A549 (cell line): Measurements from ENCODE around the gene OR52W1. TPM values are rescaled to one million over a fixed set of nuclear protein-coding genes. Genes with fewer than 3 reads are reported as not detected.
A peak's percentile ranks its signal among the peaks of the same experiment; 100 is the strongest.

Experiments used
- ATAC-seq, 2 experiments: fragments of 200-7000 bp in 1 of 2; fragments of >200 bp in 1 of 2; cut with Nextera tagmentation in 1 of 2; cut with Tn5 transposase in 1 of 2; 3 replicates each; pipeline versions ENCODE4 v1.8.0 to v1.9.1; 2018 to 2020; ENCODE audit warnings: mild to moderate bottlenecking in 1 of 2, moderate library complexity in 1 of 2
- CTCF ChIA-PET: fragments of 300-600 bp; sonication (Branson Sonifier 250); formaldehyde crosslinking; extraction: SDS; loops from one replicate; lab custom pipeline; 2021; ENCODE audit warnings: antibody characterized with exemption, inconsistent platforms; lab: Yijun Ruan, JAX
- POLR2A ChIA-PET: fragments of 350-600 bp; formaldehyde crosslinking; extraction: SDS; loops from one replicate; lab custom pipeline; 2021; ENCODE audit warnings: antibody characterized with exemption, inconsistent platforms; lab: Yijun Ruan, JAX
- DNase-seq, 2 experiments: peaks; one replicate each; pipeline versions ENCODE4 v3.0.0 to v3.0.0-alpha.2; 2011 to 2016; ENCODE audit warnings: low read depth in 1 of 2, low spot score in 1 of 2
- FAIRE-seq: peaks from 2 replicates; lab custom pipeline; 2011; peaks lifted over from hg19 to GRCh38; lab: Jason Lieb, UNC
- H3K27ac ChIP-seq, 2 experiments: fragments of >200 bp; sonication (Bioruptor Twin); formaldehyde crosslinking; 3 replicates each; pipeline ENCODE4 v1.5.1; 2016 to 2017
- H3K4me1 ChIP-seq: fragments of >200 bp; sonication (Bioruptor Twin); formaldehyde crosslinking; 3 replicates; pipeline ENCODE4 v1.6.1; 2016
- H3K4me2 ChIP-seq: fragments of >200 bp; sonication (Bioruptor Twin); formaldehyde crosslinking; 3 replicates; pipeline ENCODE4 v1.6.1; 2016
- H3K4me3 ChIP-seq: fragments of >200 bp; sonication (Bioruptor Twin); formaldehyde crosslinking; 3 replicates; pipeline ENCODE4 v1.5.1; 2016
- H3K9me3 ChIP-seq: fragments of >200 bp; sonication (Bioruptor Twin); formaldehyde crosslinking; 3 replicates; pipeline ENCODE4 v1.6.1; 2016
- BHLHE40 ChIP-seq: IDR thresholded peaks from 2 replicates; pipeline ENCODE4 v1.6.1; 2012; ENCODE audit warnings: low read depth, low read length, inconsistent platforms
- CBX8 ChIP-seq: fragments of 200-600 bp; sonication (generic); IDR thresholded peaks from 2 replicates; pipeline ENCODE4 v1.6.1; 2016
- CHD2 ChIP-seq: fragments of 150-350 bp; IDR thresholded peaks from 2 replicates; pipeline ENCODE4 v1.6.1; 2014; ENCODE audit warnings: low read length; ENCODE audit not compliant: partially characterized antibody
- EHMT2 ChIP-seq: fragments of 200-600 bp; sonication (generic); IDR thresholded peaks from 2 replicates; pipeline ENCODE4 v1.6.1; 2016; ENCODE audit warnings: antibody characterized with exemption, low read depth, mild to moderate bottlenecking, moderate library complexity
- FOXS1 ChIP-seq: fragments of 250-450 bp; sonication (Bioruptor Pico); IDR thresholded peaks from 2 replicates; pipeline ENCODE4 v1.5.0; 2020; ENCODE audit warnings: mild to moderate bottlenecking, moderate library complexity
- GATA3 ChIP-seq: IDR thresholded peaks from 2 replicates; pipeline ENCODE4 v1.6.1; 2012; ENCODE audit warnings: borderline replicate concordance
- HOXA7 ChIP-seq: fragments of 250-450 bp; sonication (Bioruptor Pico); IDR thresholded peaks from 2 replicates; pipeline ENCODE4 v1.5.0; 2020; ENCODE audit warnings: mild to moderate bottlenecking, moderate library complexity
- HOXB5 ChIP-seq: fragments of 250-450 bp; sonication (Bioruptor Pico); IDR thresholded peaks from 2 replicates; pipeline ENCODE4 v1.5.0; 2020; ENCODE audit warnings: mild to moderate bottlenecking, moderate library complexity
- JUN ChIP-seq, 2 experiments: fragments of >200 bp; sonication (Bioruptor Twin); formaldehyde crosslinking; IDR thresholded peaks; 2 replicates in 1 of 2; 3 replicates in 1 of 2; pipeline ENCODE4 v1.6.1; 2016 to 2017
- KDM5A ChIP-seq: fragments of 200-600 bp; sonication (generic); IDR thresholded peaks from 2 replicates; pipeline ENCODE4 v1.6.1; 2016; ENCODE audit warnings: antibody characterized with exemption, mild to moderate bottlenecking
- MAFK ChIP-seq: fragments of 450-650 bp; IDR thresholded peaks from 2 replicates; pipeline ENCODE4 v1.6.1; 2014; ENCODE audit not compliant: partially characterized antibody
- MYC ChIP-seq: IDR thresholded peaks from 2 replicates; pipeline ENCODE4 v1.6.1; 2012; ENCODE audit warnings: mild to moderate bottlenecking, inconsistent platforms, low read length, improper control_type of control experiment, borderline replicate concordance
- NR3C1 ChIP-seq: fragments of >200 bp; sonication (Bioruptor Twin); formaldehyde crosslinking; IDR thresholded peaks from 3 replicates; pipeline ENCODE4 v1.6.1; 2017
- PHF8 ChIP-seq: fragments of 200-600 bp; sonication (generic); IDR thresholded peaks from 2 replicates; pipeline ENCODE4 v1.6.1; 2016; ENCODE audit warnings: low read depth, mild to moderate bottlenecking, antibody characterized with exemption, moderate library complexity, borderline replicate concordance
- POLR2A ChIP-seq: IDR thresholded peaks from 2 replicates; pipeline ENCODE4 v1.6.1; 2012; ENCODE audit warnings: mild to moderate bottlenecking, low read length
- RAD21 ChIP-seq, 2 experiments: fragments of >200 bp in 1 of 2; sonication (Bioruptor Twin) in 1 of 2; formaldehyde crosslinking in 1 of 2; IDR thresholded peaks in 1 of 2; conservative IDR thresholded peaks in 1 of 2; 2 replicates in 1 of 2; 3 replicates in 1 of 2; pipeline ENCODE4 v1.6.1; 2012 to 2018; ENCODE audit warnings: inconsistent platforms in 1 of 2
- RFX5 ChIP-seq: fragments of 450-650 bp; IDR thresholded peaks from 2 replicates; pipeline ENCODE4 v1.7.1; 2014; ENCODE audit warnings: antibody characterized with exemption, mild to moderate bottlenecking, moderate library complexity
- SREBF2 ChIP-seq: fragments of 450-650 bp; IDR thresholded peaks from 2 replicates; pipeline ENCODE4 v1.6.1; 2014; ENCODE audit warnings: mild to moderate bottlenecking, moderate library complexity
- TP53 ChIP-seq: fragments of 250-450 bp; sonication (Bioruptor Pico); IDR thresholded peaks from 2 replicates; pipeline ENCODE4 v1.5.0; 2021; ENCODE audit warnings: mild to moderate bottlenecking, moderate library complexity
- ZFP36 ChIP-seq: fragments of 450-650 bp; IDR thresholded peaks from 2 replicates; pipeline ENCODE4 v1.6.1; 2014; ENCODE audit warnings: borderline replicate concordance; ENCODE audit not compliant: partially characterized antibody
- ZNF302 ChIP-seq: fragments of 250-450 bp; sonication (Bioruptor Pico); IDR thresholded peaks from 2 replicates; pipeline ENCODE4 v1.9.0; 2021; ENCODE audit warnings: inconsistent platforms, mild to moderate bottlenecking, moderate library complexity
- WGBS: methylation state at CpG from one replicate; pipeline ENCODE4 v1.1.6; 2017; ENCODE audit errors: missing lambda C conversion rate; 5-methylcytosine and 5-hydroxymethylcytosine counted together
- polyA plus RNA-seq, 4 experiments: library from polyadenylated mRNA; depleted of rRNA in 3 of 4; stranded (reverse); fragments of >200 nt; fragmentation: RNase III in 1 of 4; extraction: RNeasy Plus Mini Kit Qiagen cat#74134 plus additional on column Dnase treatment in 1 of 4; gene quantifications; 2 replicates in 3 of 4; 3 replicates in 1 of 4; pipeline ENCODE4 v1.2.3, GENCODE V29; 2011 to 2017
- TF ChIP-seq, protein P1 (sequence below): fragments of >200 bp; sonication (Bioruptor Twin); formaldehyde crosslinking; IDR thresholded peaks from 3 replicates; pipeline ENCODE4 v1.6.1; 2016
- TF ChIP-seq, protein P2 (sequence below): IDR thresholded peaks from 2 replicates; pipeline ENCODE4 v1.6.1; 2012
- TF ChIP-seq, protein P3 (sequence below): fragments of 250-450 bp; sonication (Bioruptor Pico); IDR thresholded peaks from 2 replicates; pipeline ENCODE4 v1.5.0; 2021; ENCODE audit warnings: mild to moderate bottlenecking, moderate library complexity, borderline replicate concordance

The OR52W1 gene
- polyA plus RNA-seq, 2 of the 4 experiments (the other 2 are of a cell fraction), result not detected

DNA sequence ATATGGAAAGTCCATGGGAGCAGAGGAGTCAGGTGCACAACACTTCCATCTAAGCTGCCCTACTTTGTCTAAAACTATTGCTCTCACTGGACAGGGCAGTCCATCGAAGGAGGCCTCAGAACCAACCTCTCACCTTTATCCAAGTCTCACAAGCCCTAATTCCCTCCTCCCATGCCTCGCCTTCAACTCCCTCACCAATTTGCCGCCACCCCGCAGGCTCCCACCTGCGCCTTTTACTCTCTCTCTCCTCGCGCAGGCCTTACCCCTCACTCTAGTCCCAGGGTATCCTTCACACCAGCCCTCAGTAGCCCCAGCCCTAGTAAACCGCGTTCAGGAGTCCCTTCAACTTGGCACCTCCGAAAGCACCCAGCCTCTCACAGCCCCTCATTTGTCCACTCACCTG lies 35.0 kb downstream of the OR52W1 start:
- peak overlapping the region; percentile 95 for H3K4me2 ChIP-seq
- POLR2A ChIA-PET, result interaction anchor here (0.9 to 2.8 kb wide), 4 partner anchors 9 to 86 kb away, joined by 3 to 12 read pairs (median 8); partner anchors contain the start of gene CAVIN3
- peak overlapping the region; percentile 89 for H3K27ac ChIP-seq
- H3K4me3 ChIP-seq, result peak overlapping the region; percentile 90
- DNase-seq, result no peak
- no peak for FAIRE-seq
- ATAC-seq, result peak; percentile 7 to 28
- CTCF ChIA-PET, result interaction anchor here (0.6 to 6.4 kb wide), 4 partner anchors 9 to 145 kb away, joined by 3 to 33 read pairs (median 4); no protein-coding TSS in a partner anchor
- peaks cover 11% of the 10 kb centered on the region; the same call in 2 of the 3 replicates for H3K4me1 ChIP-seq
- 7% methylated on average over 10 of the region's 10 CpGs for WGBS
- TF ChIP-seq, protein P1, sequence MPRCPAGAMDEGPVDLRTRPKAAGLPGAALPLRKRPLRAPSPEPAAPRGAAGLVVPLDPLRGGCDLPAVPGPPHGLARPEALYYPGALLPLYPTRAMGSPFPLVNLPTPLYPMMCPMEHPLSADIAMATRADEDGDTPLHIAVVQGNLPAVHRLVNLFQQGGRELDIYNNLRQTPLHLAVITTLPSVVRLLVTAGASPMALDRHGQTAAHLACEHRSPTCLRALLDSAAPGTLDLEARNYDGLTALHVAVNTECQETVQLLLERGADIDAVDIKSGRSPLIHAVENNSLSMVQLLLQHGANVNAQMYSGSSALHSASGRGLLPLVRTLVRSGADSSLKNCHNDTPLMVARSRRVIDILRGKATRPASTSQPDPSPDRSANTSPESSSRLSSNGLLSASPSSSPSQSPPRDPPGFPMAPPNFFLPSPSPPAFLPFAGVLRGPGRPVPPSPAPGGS, result no peak
- 0 out of 2 replicates have a peak, but pooled peaks have one; percentile 54 for TF ChIP-seq TP53 (CRISPR knock-in tag)
- TF ChIP-seq, all 56 proteins: peak for 1
- H3K9me3 ChIP-seq, result no peaks in the 10 kb centered on the region

DNA sequence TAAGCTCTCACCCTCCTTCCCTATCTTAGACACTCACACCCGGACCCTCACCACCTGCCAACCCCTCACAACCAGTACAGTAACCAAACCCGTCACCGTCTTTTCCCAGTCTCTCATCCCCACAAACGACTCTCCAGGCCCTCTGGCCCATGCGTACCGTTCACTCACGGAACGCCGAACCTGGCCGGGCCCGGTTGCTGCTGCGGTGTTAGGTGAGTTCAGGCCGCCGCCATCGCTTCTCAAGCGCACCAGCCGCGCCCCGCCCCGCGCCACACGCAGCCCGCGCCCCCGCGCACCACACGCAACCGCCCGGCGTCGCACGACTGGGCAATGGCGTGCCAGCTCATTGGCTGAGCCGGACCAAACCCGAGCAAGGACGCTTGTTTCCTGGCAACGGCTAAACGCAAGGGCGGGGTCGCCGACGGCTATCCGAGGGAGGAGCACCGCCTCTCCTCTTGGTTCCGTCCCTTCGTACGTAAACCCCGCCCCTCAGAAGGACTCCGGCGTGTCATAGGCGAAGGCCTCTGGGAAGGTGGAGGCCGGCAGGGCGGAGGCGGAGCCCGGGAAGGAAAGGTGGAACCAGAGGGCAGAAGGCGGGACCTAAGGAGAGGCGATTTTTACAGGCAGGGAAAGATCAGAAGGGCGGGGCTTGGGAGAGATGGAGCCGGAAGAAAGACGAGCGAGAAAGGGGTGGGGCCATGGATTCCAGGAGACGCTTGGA lies 35.5 kb downstream of the OR52W1 start, which contains the start of gene FHIP1B:
Gene FHIP1B, minus strand, starts transcription at position 250 of the 721 bp plus-strand sequence. CDS start 10,120 bp downstream, outside the sequence.
- POLR2A ChIA-PET, result interaction anchor here (0.9 to 2.8 kb wide), 5 partner anchors 8 to 85 kb away, joined by 3 to 12 read pairs (median 4); partner anchors contain the start of gene CAVIN3
- 1% methylated on average over 28 of the region's 62 CpGs for WGBS
- Histone ChIP-seq H3K27ac (peak within 1 kb of the TSS; percentile 89), H3K9me3 (no peaks in the 10 kb centered on the region), H3K4me2 (peak within 1 kb of the TSS; percentile 95), H3K4me3 (peak within 1 kb of the TSS; percentile 90), H3K4me1 (peaks cover 11% of the 10 kb centered on the region; the same call in 2 of the 3 replicates)
- CTCF ChIA-PET, result interaction anchor here (0.6 to 6.4 kb wide), 5 partner anchors 9 to 145 kb away, joined by 3 to 33 read pairs (median 4); no protein-coding TSS in a partner anchor
- peak; percentile 89 for FAIRE-seq
- TF ChIP-seq, protein P1, result 0 out of 3 replicates have a peak, but pooled peaks have one; percentile 51
- TF ChIP-seq HOXA7 (no peak), JUN (IDR thresholded peaks at IDR 0.05) (peak in 1 of 2 experiments; percentile 74; a peak in 3 of 5 replicates), MAFK (no peak), PHF8 (peak; percentile 95), KDM5A (0 out of 2 replicates have a peak, but pooled peaks have one; percentile 48), POLR2A (peak; percentile 80), FOXS1 (CRISPR knock-in tag) (no peak)
- TF ChIP-seq, protein P2, sequence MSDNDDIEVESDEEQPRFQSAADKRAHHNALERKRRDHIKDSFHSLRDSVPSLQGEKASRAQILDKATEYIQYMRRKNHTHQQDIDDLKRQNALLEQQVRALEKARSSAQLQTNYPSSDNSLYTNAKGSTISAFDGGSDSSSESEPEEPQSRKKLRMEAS, result peak; percentile 62; the same call in 1 of the 2 replicates
- DNase-seq, result peak; percentile 86 to 99
- ATAC-seq, result peak; percentile 92 to 95

DNA sequence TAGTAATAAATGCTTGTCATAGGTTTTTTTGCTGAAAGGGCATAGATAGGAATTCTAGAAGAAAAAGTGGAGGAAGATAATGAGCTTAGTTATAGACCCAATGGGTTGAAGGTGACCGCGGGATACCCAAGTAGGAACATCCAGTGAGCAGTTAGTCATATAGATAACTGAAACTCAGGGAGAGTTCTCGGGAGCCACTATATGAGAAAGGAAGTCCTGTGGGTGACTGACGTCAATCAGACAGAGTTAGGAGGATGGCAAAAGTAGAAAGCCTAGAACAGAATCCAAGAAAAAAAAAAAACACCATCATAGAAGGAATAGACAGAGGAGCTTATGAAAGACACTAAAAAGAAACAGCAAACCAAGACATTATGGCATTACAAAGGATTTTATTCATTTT lies 38.2 kb downstream of the OR52W1 start:
- Histone ChIP-seq H3K27ac (no peak overlapping the region), H3K9me3 (no peaks in the 10 kb centered on the region)
- WGBS, result 75% methylated on average over 4 of the region's 4 CpGs
- POLR2A ChIA-PET, result no interaction called here
- no peak for FAIRE-seq
- TF ChIP-seq CHD2, result no peak
- no peak for TF ChIP-seq RAD21 (conservative IDR thresholded peaks at IDR 0.05 in 1 of 2, IDR thresholded peaks at IDR 0.05 in 1 of 2)
- no peak for TF ChIP-seq HOXA7
- TF ChIP-seq, all 56 proteins: peak for 0
- H3K4me3 ChIP-seq, result no peak overlapping the region
- H3K4me1 ChIP-seq, result peaks cover 11% of the 10 kb centered on the region; the same call in 2 of the 3 replicates
- CTCF ChIA-PET, result interaction anchor here (0.7 to 6.4 kb wide), 5 partner anchors 10 to 139 kb away, joined by 3 to 33 read pairs (median 5); no protein-coding TSS in a partner anchor
- DNase-seq, result no peak
- no peak for ATAC-seq
- no peak overlapping the region for H3K4me2 ChIP-seq

DNA sequence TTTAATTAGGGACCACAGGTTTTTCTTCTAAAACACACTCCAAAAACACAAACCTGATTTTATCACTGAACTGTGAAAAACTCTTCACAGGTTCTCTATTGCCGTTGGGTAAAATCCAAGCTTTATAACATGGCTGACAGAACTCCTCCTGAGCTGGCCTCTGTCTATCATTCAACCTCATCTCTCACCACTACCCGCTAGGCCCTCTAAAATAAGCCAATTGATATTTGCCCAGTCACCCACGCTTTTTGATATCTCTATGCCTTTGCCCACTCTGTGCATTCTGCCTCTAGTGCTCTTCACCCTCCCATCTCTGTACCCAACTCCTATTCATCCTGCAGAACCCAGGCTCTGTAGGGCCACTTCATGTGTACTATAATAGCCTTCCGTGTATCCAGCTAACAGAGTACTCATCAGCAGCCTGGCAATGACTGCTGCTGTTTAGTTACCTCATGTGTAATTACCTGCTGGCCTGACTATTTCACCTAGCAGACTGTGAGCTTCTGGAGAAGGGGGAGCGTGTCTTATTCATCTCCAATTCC lies 38.8 kb downstream of the OR52W1 start:
- H3K4me3 ChIP-seq, result no peak overlapping the region
- POLR2A ChIA-PET, result interaction anchor here (1.0 kb wide), 1 partner anchor 82 kb away, joined by 3 read pairs; the partner anchor contains the start of gene CAVIN3
- no peak overlapping the region for H3K27ac ChIP-seq
- ATAC-seq, result no peak
- H3K4me2 ChIP-seq, result no peak overlapping the region
- no peaks in the 10 kb centered on the region for H3K9me3 ChIP-seq
- peaks cover 9% of the 10 kb centered on the region; the same call in 2 of the 3 replicates for H3K4me1 ChIP-seq
- DNase-seq, result no peak
- no peak for FAIRE-seq
- CTCF ChIA-PET, result interaction anchor here (0.7 to 6.4 kb wide), 4 partner anchors 9 to 139 kb away, joined by 4 to 33 read pairs (median 7); no protein-coding TSS in a partner anchor
- WGBS, result 37% methylated on average over 5 of the region's 5 CpGs
- TF ChIP-seq CBX8 (no peak), BHLHE40 (no peak), NR3C1 (no peak), GATA3 (no peak), EHMT2 (no peak), ZNF302 (CRISPR knock-in tag) (no peak), RFX5 (no peak), MYC (no peak), ZFP36 (no peak), SREBF2 (no peak), HOXB5 (CRISPR knock-in tag) (no peak)
- TF ChIP-seq, protein P3, sequence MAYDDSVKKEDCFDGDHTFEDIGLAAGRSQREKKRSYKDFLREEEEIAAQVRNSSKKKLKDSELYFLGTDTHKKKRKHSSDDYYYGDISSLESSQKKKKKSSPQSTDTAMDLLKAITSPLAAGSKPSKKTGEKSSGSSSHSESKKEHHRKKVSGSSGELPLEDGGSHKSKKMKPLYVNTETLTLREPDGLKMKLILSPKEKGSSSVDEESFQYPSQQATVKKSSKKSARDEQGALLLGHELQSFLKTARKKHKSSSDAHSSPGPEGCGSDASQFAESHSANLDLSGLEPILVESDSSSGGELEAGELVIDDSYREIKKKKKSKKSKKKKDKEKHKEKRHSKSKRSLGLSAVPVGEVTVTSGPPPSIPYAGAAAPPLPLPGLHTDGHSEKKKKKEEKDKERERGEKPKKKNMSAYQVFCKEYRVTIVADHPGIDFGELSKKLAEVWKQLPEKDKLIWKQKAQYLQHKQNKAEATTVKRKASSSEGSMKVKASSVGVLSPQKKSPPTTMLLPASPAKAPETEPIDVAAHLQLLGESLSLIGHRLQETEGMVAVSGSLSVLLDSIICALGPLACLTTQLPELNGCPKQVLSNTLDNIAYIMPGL (CRISPR knock-in tag), result no peak
